Heart left ventricle (tissue), 16 donors: ENCODE data around the gene HOXA9. TPM values are rescaled to one million over a fixed set of nuclear protein-coding genes. Genes with fewer than 3 reads are reported as not detected.

Experiments
- ATAC-seq, 4 donors: fragments of 200-7000 bp; cut with Tn5 transposase; one replicate each; pipeline ENCODE4 v1.9.1; 2020 to 2022; ENCODE audit warnings: moderate library complexity in 4 of 4, mild to moderate bottlenecking in 3 of 4, moderate number of reproducible peaks in 1 of 4
- DNase-seq, 5 donors: peaks; one replicate each; pipeline ENCODE4 v3.0.0-alpha.2; 2020
- H3K27ac ChIP-seq, 12 donors: fragments of 200-600 bp; sonication (generic) in 4 of 12; one replicate each; pipeline versions ENCODE4 v1.5.0 to v1.8.0; 2016 to 2022; ENCODE audit warnings: mild to moderate bottlenecking in 2 of 12
- H3K27me3 ChIP-seq, 9 donors: fragments of 200-600 bp; sonication (generic) in 2 of 9; one replicate each; pipeline versions ENCODE4 v1.5.1 to v1.8.0; 2016 to 2022; ENCODE audit warnings: mild to moderate bottlenecking in 3 of 9
- H3K36me3 ChIP-seq, 9 donors: fragments of 200-600 bp; sonication (generic) in 2 of 9; one replicate each; pipeline versions ENCODE4 v1.5.0 to v1.8.0; 2018 to 2022; ENCODE audit warnings: mild to moderate bottlenecking in 2 of 9
- H3K4me1 ChIP-seq, 12 donors: fragments of 200-600 bp; sonication (generic) in 4 of 12; one replicate each; pipeline versions ENCODE4 v1.5.0 to v1.8.0; 2016 to 2022; ENCODE audit warnings: mild to moderate bottlenecking in 3 of 12
- H3K4me3 ChIP-seq, 12 donors: fragments of 200-600 bp; sonication (generic) in 4 of 12; one replicate each; pipeline versions ENCODE4 v1.5.0 to v1.8.0; 2017 to 2022; ENCODE audit warnings: mild to moderate bottlenecking in 9 of 12, moderate library complexity in 4 of 12
- H3K9me3 ChIP-seq, 12 donors: fragments of 200-600 bp; sonication (generic) in 4 of 12; one replicate each; pipeline versions ENCODE4 v1.5.0 to v1.8.0; 2016 to 2022; ENCODE audit warnings: mild to moderate bottlenecking in 1 of 12
- POLR2A ChIP-seq, 2 donors: fragments of 450-650 bp; IDR thresholded peaks; one replicate each; pipeline ENCODE4 v1.6.1; 2017; ENCODE audit warnings: antibody characterized with exemption in 2 of 2, mild to moderate bottlenecking in 2 of 2, moderate library complexity in 2 of 2
- WGBS, 4 donors: extraction: QIAGEN DNeasy Blood & Tissue Kit in 2 of 4; methylation state at CpG; one replicate each; pipeline versions ENCODE4 v1.1.5 to v1.1.7; 2013 to 2018; 5-methylcytosine and 5-hydroxymethylcytosine counted together
- intact Hi-C, 10 donors: fragments of 100-400 bp; cut with DNase I; formaldehyde crosslinking; loops; one replicate each; pipeline versions ENCODE4 v1.11.1 to v1.14.2; 2022
- polyA plus RNA-seq, 2 donors: library from polyadenylated mRNA; stranded (reverse); fragments of 200-250 nt; gene quantifications; one replicate each; pipeline ENCODE4 v1.2.3, GENCODE V29; 2013
- total RNA-seq, 9 donors: library from RNA; depleted of rRNA in 2 of 9; stranded (reverse); fragments of >200 nt in 2 of 9; fragmentation: NEBNext Ultra II Directional in 3 of 9; extraction: Animal tissue kit (Norgen Biotek cat#: 25700) in 3 of 9; gene quantifications; one replicate each; pipeline versions ENCODE4 v1.1.0 to v1.2.4, GENCODE V29; 2016 to 2023
- TF ChIP-seq, protein P1 (sequence below), 12 donors: fragments of 200-600 bp; sonication (generic) in 4 of 12; IDR thresholded peaks; one replicate each; pipeline versions ENCODE4 v1.5.0 to v1.8.0; 2018 to 2022; ENCODE audit warnings: antibody characterized with exemption in 12 of 12, mild to moderate bottlenecking in 5 of 12
- donor health status: ischemic (EF 13 %, LVEDD 7.1; RV severe dilation, severe dysfunction).
- donor health status: healthy with polysubstance abuse.
- donor health status: DM: no; HTN: yes; CAD: no.
- donor health status: DM: no; HTN: no; CAD: no.
- donor health status: ischemic (EF 25% LVEDD 6.9; RV normal size, moderate dysfunction).
- donor health status: ischemic (EF 25% LVEDD 5.7; RV mildly dilated, moderate dysfunction).
- donor health status: healthy.
- donor health status: DM: yes; HTN: yes; CAD: no.
- donor health status: ischemic (EF 35%, LVEDD 5.7; RV mildly dilated, moderate dysfunction).
- donor health status: nonischemic (EF 11% LVEDD 7.7; RV severe dilation, severe dysfunction).
- donor health status: DM: yes; HTN: yes; CAD: no.
- donor health status: PGD.
- donor health status: ischemic (EF 29% LVEDD 5.4; RV normal size, mild dysfunction).
- donor health status: nonischemic (EF 23%, LVEDD 6.1; RV moderate dilation, normal function).

The HOXA9 gene
- total and polyA plus RNA-seq, 11 donors, result 0.29 TPM; not detected in 10

- peak overlapping the region in 1 of 12 donors; percentile 59 for H3K4me3 ChIP-seq
- TF ChIP-seq, protein P1, sequence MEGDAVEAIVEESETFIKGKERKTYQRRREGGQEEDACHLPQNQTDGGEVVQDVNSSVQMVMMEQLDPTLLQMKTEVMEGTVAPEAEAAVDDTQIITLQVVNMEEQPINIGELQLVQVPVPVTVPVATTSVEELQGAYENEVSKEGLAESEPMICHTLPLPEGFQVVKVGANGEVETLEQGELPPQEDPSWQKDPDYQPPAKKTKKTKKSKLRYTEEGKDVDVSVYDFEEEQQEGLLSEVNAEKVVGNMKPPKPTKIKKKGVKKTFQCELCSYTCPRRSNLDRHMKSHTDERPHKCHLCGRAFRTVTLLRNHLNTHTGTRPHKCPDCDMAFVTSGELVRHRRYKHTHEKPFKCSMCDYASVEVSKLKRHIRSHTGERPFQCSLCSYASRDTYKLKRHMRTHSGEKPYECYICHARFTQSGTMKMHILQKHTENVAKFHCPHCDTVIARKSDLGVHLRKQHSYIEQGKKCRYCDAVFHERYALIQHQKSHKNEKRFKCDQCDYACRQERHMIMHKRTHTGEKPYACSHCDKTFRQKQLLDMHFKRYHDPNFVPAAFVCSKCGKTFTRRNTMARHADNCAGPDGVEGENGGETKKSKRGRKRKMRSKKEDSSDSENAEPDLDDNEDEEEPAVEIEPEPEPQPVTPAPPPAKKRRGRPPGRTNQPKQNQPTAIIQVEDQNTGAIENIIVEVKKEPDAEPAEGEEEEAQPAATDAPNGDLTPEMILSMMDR (IDR thresholded peaks at IDR 0.05), result no peak
- TF ChIP-seq POLR2A (IDR thresholded peaks at IDR 0.05), result no peak
- intact Hi-C loops, result loop anchor here in 1 of 10 donors (10.0 kb wide), 1 partner anchor 1308 kb away; no protein-coding TSS in a partner anchor
Measured at GRCh38 chr7:27172315-27172774, 7.0 kb upstream of the HOXA9 start.

GRCh38 chr7:27171637-27172314 is 6.4 kb upstream of the HOXA9 start:
- H3K9me3 ChIP-seq, result no peaks in the 10 kb centered on the region
- DNase-seq (peak in 1 of 5 donors; percentile 45), ATAC-seq (no peak)
- peaks cover 0 to 43% (median 20%) of the 10 kb centered on the region in 12 donors for H3K4me1 ChIP-seq
- TF ChIP-seq, protein P1 (IDR thresholded peaks at IDR 0.05), result no peak
- intact Hi-C loops, result loop anchor here in 1 of 10 donors (10.0 kb wide), 1 partner anchor 1307 kb away; no protein-coding TSS in a partner anchor
- no peaks in the 10 kb centered on the region for H3K36me3 ChIP-seq
- H3K4me3 ChIP-seq, result no peak overlapping the region
- 3 to 11% (median 8%) methylated on average over 30 of the region's 30 CpGs for WGBS, 4 donors
- H3K27me3 ChIP-seq, result peaks cover 88 to 100% (median 99%) of the 10 kb centered on the region in 9 donors
- peak overlapping the region in 1 of 12 donors; percentile 91 for H3K27ac ChIP-seq

More at GRCh38 chr7:27172315-27172774, 7.0 kb upstream of the HOXA9 start:
- Histone ChIP-seq H3K27me3 (peaks cover 86 to 100% (median 99%) of the 10 kb centered on the region in 9 donors), H3K9me3 (no peaks in the 10 kb centered on the region), H3K36me3 (no peaks in the 10 kb centered on the region), H3K27ac (peak overlapping the region in 1 of 12 donors; percentile 91), H3K4me1 (peaks cover 0 to 41% (median 20%) of the 10 kb centered on the region in 12 donors)
- 6 to 11% (median 8%) methylated on average over 10 of the region's 10 CpGs for WGBS, 4 donors
- no peak for ATAC-seq
- peak in 1 of 5 donors; percentile 27 for DNase-seq

DNA sequence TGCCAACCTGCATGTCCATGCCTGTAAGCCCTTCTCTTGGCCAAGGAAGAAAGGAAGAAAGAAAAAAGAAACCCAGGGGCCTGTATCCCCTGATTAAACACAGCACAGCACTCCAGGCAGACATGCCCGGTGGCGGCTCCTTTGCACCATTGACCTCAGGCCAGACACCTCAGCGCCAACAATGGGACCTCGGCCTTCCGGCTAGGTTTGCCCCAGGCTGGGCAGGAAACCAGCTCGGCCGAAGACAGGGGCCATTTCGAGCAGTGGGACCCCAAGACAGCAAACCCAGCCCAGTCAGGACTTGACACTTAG is 5.9 kb upstream of the HOXA9 start:
- Histone ChIP-seq H3K4me1 (peaks cover 0 to 48% (median 20%) of the 10 kb centered on the region in 12 donors), H3K27ac (peak overlapping the region in 1 of 12 donors; percentile 91)
- WGBS, 4 donors, result 7 to 15% (median 10%) methylated on average over 7 to 8 of the region's 8 CpGs

More for the DNA sequence above, 5.9 kb upstream of the HOXA9 start:
- peaks cover 91 to 100% (median 99%) of the 10 kb centered on the region in 9 donors for H3K27me3 ChIP-seq
- no peak for TF ChIP-seq POLR2A (IDR thresholded peaks at IDR 0.05)
- TF ChIP-seq, protein P1 (IDR thresholded peaks at IDR 0.05), result no peak
- H3K4me3 ChIP-seq, result peak overlapping the region in 1 of 12 donors; percentile 6
- ATAC-seq (no peak), DNase-seq (peak in 1 of 5 donors; percentile 33)
- no peaks in the 10 kb centered on the region for H3K9me3 ChIP-seq
- intact Hi-C loops, result loop anchor here in 1 of 10 donors (10.0 kb wide), 1 partner anchor 1306 kb away; no protein-coding TSS in a partner anchor
- no peaks in the 10 kb centered on the region for H3K36me3 ChIP-seq
